ENCODE data around the gene CARD10. TPM values are rescaled to one million over a fixed set of nuclear protein-coding genes. Genes with fewer than 3 reads are reported as not detected.

CARD10 gene
- total and polyA plus RNA-seq, 2 of the 13 experiments (the other 11 are each of a cell fraction or from before 2014, with no cell fraction given): 35.2 to 55.8 TPM

DNA sequence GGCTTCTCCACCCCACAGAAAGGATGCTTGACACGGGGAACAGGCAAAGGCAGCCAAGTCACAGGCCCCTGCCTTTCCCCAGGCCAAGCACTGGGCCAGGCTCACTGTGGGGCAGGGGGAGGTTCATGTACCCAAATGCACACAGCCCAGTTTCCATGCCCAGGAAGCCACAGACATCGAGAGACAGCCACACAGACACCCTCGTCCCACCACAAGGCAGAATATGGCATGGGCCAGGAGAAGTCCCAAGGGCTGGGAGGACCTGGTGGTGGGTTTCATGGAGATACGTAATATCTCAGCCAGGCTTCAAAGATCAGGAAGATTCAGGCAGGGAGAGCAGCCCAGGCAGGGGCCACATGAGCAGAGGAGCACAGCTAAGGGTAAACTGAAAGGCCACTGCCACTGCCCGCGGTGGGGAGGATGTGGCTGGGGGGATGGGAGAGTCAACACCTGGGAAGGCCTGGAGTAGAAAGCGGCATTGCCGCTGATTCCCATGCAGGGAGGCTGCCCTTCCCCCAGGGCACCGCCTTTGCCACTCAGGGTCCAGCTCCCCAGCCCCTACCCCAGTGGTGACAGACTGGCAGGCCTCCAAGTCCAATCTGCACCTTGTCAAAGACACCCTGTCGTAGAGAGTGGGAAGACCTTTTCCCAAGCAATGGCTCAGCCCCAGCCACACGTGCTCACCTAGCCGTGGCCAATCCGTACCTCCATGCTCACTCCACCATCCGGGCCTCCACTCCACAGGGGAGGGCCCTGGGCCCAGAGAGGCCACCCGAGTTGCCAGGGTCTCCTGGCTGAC is 30.7 kb downstream of the CARD10 start (continued):
- no peak for TF ChIP-seq MAZ (IDR thresholded peaks at IDR 0.05; ENCODE audit: borderline replicate concordance, low read depth, low read length)
- peak; percentile 59; the same call in 1 of the 2 replicates for TF ChIP-seq MAZ (CRISPR knock-in tag; IDR thresholded peaks at IDR 0.05; ENCODE audit: low read depth)
- 0 out of 2 replicates have a peak, but pooled peaks have one; percentile 66 for TF ChIP-seq ZNF556 (CRISPR knock-in tag; IDR thresholded peaks at IDR 0.05; ENCODE audit: borderline replicate concordance)
- TF ChIP-seq, protein P1, sequence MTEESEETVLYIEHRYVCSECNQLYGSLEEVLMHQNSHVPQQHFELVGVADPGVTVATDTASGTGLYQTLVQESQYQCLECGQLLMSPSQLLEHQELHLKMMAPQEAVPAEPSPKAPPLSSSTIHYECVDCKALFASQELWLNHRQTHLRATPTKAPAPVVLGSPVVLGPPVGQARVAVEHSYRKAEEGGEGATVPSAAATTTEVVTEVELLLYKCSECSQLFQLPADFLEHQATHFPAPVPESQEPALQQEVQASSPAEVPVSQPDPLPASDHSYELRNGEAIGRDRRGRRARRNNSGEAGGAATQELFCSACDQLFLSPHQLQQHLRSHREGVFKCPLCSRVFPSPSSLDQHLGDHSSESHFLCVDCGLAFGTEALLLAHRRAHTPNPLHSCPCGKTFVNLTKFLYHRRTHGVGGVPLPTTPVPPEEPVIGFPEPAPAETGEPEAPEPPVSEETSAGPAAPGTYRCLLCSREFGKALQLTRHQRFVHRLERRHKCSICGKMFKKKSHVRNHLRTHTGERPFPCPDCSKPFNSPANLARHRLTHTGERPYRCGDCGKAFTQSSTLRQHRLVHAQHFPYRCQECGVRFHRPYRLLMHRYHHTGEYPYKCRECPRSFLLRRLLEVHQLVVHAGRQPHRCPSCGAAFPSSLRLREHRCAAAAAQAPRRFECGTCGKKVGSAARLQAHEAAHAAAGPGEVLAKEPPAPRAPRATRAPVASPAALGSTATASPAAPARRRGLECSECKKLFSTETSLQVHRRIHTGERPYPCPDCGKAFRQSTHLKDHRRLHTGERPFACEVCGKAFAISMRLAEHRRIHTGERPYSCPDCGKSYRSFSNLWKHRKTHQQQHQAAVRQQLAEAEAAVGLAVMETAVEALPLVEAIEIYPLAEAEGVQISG (CRISPR knock-in tag; IDR thresholded peaks at IDR 0.05): 0 out of 2 replicates have a peak, but pooled peaks have one; percentile 29
- TF ChIP-seq HINFP (CRISPR knock-in tag; IDR thresholded peaks at IDR 0.05; ENCODE audit: low read depth): 0 out of 2 replicates have a peak, but pooled peaks have one; percentile 32
- TF ChIP-seq RXRB (CRISPR knock-in tag; IDR thresholded peaks at IDR 0.05; ENCODE audit: borderline replicate concordance): peak; percentile 54; the same call in 1 of the 2 replicates
- TF ChIP-seq, protein P2, sequence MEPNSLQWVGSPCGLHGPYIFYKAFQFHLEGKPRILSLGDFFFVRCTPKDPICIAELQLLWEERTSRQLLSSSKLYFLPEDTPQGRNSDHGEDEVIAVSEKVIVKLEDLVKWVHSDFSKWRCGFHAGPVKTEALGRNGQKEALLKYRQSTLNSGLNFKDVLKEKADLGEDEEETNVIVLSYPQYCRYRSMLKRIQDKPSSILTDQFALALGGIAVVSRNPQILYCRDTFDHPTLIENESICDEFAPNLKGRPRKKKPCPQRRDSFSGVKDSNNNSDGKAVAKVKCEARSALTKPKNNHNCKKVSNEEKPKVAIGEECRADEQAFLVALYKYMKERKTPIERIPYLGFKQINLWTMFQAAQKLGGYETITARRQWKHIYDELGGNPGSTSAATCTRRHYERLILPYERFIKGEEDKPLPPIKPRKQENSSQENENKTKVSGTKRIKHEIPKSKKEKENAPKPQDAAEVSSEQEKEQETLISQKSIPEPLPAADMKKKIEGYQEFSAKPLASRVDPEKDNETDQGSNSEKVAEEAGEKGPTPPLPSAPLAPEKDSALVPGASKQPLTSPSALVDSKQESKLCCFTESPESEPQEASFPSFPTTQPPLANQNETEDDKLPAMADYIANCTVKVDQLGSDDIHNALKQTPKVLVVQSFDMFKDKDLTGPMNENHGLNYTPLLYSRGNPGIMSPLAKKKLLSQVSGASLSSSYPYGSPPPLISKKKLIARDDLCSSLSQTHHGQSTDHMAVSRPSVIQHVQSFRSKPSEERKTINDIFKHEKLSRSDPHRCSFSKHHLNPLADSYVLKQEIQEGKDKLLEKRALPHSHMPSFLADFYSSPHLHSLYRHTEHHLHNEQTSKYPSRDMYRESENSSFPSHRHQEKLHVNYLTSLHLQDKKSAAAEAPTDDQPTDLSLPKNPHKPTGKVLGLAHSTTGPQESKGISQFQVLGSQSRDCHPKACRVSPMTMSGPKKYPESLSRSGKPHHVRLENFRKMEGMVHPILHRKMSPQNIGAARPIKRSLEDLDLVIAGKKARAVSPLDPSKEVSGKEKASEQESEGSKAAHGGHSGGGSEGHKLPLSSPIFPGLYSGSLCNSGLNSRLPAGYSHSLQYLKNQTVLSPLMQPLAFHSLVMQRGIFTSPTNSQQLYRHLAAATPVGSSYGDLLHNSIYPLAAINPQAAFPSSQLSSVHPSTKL (CRISPR knock-in tag; IDR thresholded peaks at IDR 0.05): peak; percentile 62
- peak; percentile 67; the same call in 1 of the 2 replicates for TF ChIP-seq ZNF441 (CRISPR knock-in tag; IDR thresholded peaks at IDR 0.05; ENCODE audit: borderline replicate concordance)
- peak; percentile 33; the same call in 1 of the 2 replicates for TF ChIP-seq SP5 (CRISPR knock-in tag; IDR thresholded peaks at IDR 0.05; ENCODE audit: borderline replicate concordance, low read depth)
- TF ChIP-seq ZNF639 (CRISPR knock-in tag; conservative IDR thresholded peaks at IDR 0.05): no peak
- TF ChIP-seq ZNF326 (CRISPR knock-in tag; IDR thresholded peaks at IDR 0.05; ENCODE audit: borderline replicate concordance): peak; percentile 17; the same call in 1 of the 2 replicates
- TF ChIP-seq ELF3 (CRISPR knock-in tag; IDR thresholded peaks at IDR 0.05): peak; percentile 45; the same call in 1 of the 2 replicates
- no peak for TF ChIP-seq PLRG1 (conservative IDR thresholded peaks at IDR 0.05)
- TF ChIP-seq SALL2 (CRISPR knock-in tag; IDR thresholded peaks at IDR 0.05): no peak
- TF ChIP-seq KDM5B (CRISPR knock-in tag; IDR thresholded peaks at IDR 0.05; ENCODE audit: borderline replicate concordance): peak; percentile 42; the same call in 1 of the 2 replicates
- TF ChIP-seq ELF1 (CRISPR knock-in tag; IDR thresholded peaks at IDR 0.05): no peak
- TF ChIP-seq ZBTB38 (CRISPR knock-in tag; IDR thresholded peaks at IDR 0.05): peak; percentile 61
- TF ChIP-seq ZNF713 (CRISPR knock-in tag; IDR thresholded peaks at IDR 0.05): 0 out of 2 replicates have a peak, but pooled peaks have one; percentile 52

Measured in HepG2 (cell line).